OCI-LY1 (cell line): Measurements from ENCODE around the gene COL3A1.

ENCODE experiments used
- H2AFZ ChIP-seq: fragments of 200-600 bp; sonication (generic), shearing (Covaris generic); 2 replicates; pipeline ENCODE4 v1.6.0; 2014; ENCODE audit warnings: antibody characterized with exemption, mild to moderate bottlenecking, low read length
- H3F3A ChIP-seq: fragments of 200-600 bp; sonication (generic), shearing (Covaris generic); 2 replicates; pipeline ENCODE4 v1.6.0; 2014; ENCODE audit warnings: mild to moderate bottlenecking, antibody characterized with exemption, low read length, moderate library complexity; ENCODE audit not compliant: insufficient read depth
- H3K27ac ChIP-seq: fragments of 200-600 bp; sonication (generic); 2 replicates; pipeline ENCODE4 v1.5.1; 2014; ENCODE audit warnings: low read length, mixed run types, mild to moderate bottlenecking, low read depth; ENCODE audit not compliant: poor library complexity, severe bottlenecking
- H3K27me3 ChIP-seq: fragments of 200-600 bp; sonication (generic); 2 replicates; pipeline ENCODE4 v1.6.0; 2014; ENCODE audit warnings: antibody characterized with exemption, mild to moderate bottlenecking, low read length, moderate library complexity; ENCODE audit not compliant: insufficient read depth
- H3K36me3 ChIP-seq: fragments of 200-600 bp; sonication (generic); 2 replicates; pipeline ENCODE4 v1.6.1; 2014; ENCODE audit warnings: mild to moderate bottlenecking, antibody characterized with exemption, low read length, moderate library complexity, mixed read lengths; ENCODE audit not compliant: insufficient read depth
- H3K4me1 ChIP-seq: fragments of 200-600 bp; sonication (generic); 2 replicates; pipeline ENCODE4 v1.5.1; 2014; ENCODE audit warnings: mild to moderate bottlenecking, low read length, moderate library complexity; ENCODE audit not compliant: insufficient read depth, severe bottlenecking
- H3K4me2 ChIP-seq: fragments of 200-600 bp; sonication (generic), shearing (Covaris generic); 2 replicates; pipeline ENCODE4 v1.6.1; 2014; ENCODE audit warnings: low read length
- H3K4me3 ChIP-seq: fragments of 200-600 bp; sonication (generic); 2 replicates; pipeline ENCODE4 v1.5.1; 2014; ENCODE audit warnings: low read length, low read depth, mild to moderate bottlenecking, mixed read lengths; ENCODE audit not compliant: poor library complexity, severe bottlenecking
- H3K79me2 ChIP-seq: fragments of 200-600 bp; shearing (Covaris generic); 2 replicates; pipeline ENCODE4 v1.6.1; 2016; ENCODE audit warnings: mixed run types, low read length, mixed read lengths; ENCODE audit not compliant: insufficient read depth
- H3K9ac ChIP-seq: fragments of 200-600 bp; sonication (generic), shearing (Covaris generic); 2 replicates; pipeline ENCODE4 v1.6.1; 2014; ENCODE audit warnings: mild to moderate bottlenecking, low read length, mixed read lengths
- H3K9me2 ChIP-seq: fragments of 200-600 bp; sonication (generic), shearing (Covaris generic); 2 replicates; pipeline ENCODE4 v1.6.1; 2014; ENCODE audit warnings: low read depth, mild to moderate bottlenecking, low read length, mixed read lengths
- H3K9me3 ChIP-seq: fragments of 200-600 bp; shearing (Covaris generic); 2 replicates; pipeline ENCODE4 v1.6.1; 2014; ENCODE audit warnings: low read length, mixed read lengths
- H4K20me1 ChIP-seq: fragments of 200-600 bp; sonication (generic), shearing (Covaris generic); 2 replicates; pipeline ENCODE4 v1.6.0; 2016; ENCODE audit warnings: mild to moderate bottlenecking, low read length; ENCODE audit not compliant: insufficient read depth
- CTCF ChIP-seq: fragments of 200-600 bp; sonication (generic), shearing (Covaris generic); IDR thresholded peaks from 2 replicates; pipeline ENCODE4 v1.5.1; 2017; ENCODE audit warnings: mild to moderate bottlenecking, antibody characterized with exemption, low read length, moderate library complexity, mixed read lengths
- EZH2 ChIP-seq: fragments of 200-600 bp; sonication (generic), shearing (Covaris generic); IDR thresholded peaks from 2 replicates; pipeline ENCODE4 v1.8.0; 2017; ENCODE audit warnings: borderline replicate concordance, mixed run types, mild to moderate bottlenecking, antibody characterized with exemption, low read length, moderate library complexity, mixed read lengths

The COL3A1 gene

GRCh38 chr2:189048189-189048588 is 74.0 kb downstream of the COL3A1 start:
- Histone ChIP-seq H4K20me1 (no peaks in the 10 kb centered on the region), H3K9me3 (no peaks in the 10 kb centered on the region), H3K36me3 (no peaks in the 10 kb centered on the region), H3K27me3 (no peaks in the 10 kb centered on the region), H3K9me2 (no peaks in the 10 kb centered on the region), H2AFZ (no peak overlapping the region), H3F3A (no peaks in the 10 kb centered on the region), H3K27ac (no peak overlapping the region), H3K79me2 (no peaks in the 10 kb centered on the region), H3K4me1 (no peaks in the 10 kb centered on the region), H3K9ac (no peak overlapping the region), H3K4me2 (no peak overlapping the region), H3K4me3 (no peak overlapping the region)
- no peak for TF ChIP-seq EZH2
- no peak for TF ChIP-seq CTCF

GRCh38 chr2:189049709-189050164 is 75.6 kb downstream of the COL3A1 start:
- H3K36me3 ChIP-seq, result no peaks in the 10 kb centered on the region
- H3K9ac ChIP-seq, result no peak overlapping the region
- no peaks in the 10 kb centered on the region for H4K20me1 ChIP-seq
- no peaks in the 10 kb centered on the region for H3F3A ChIP-seq
- no peak overlapping the region for H3K4me2 ChIP-seq
- H3K4me1 ChIP-seq, result no peaks in the 10 kb centered on the region
- no peaks in the 10 kb centered on the region for H3K9me2 ChIP-seq
- no peak overlapping the region for H3K4me3 ChIP-seq
- no peak overlapping the region for H2AFZ ChIP-seq
- H3K9me3 ChIP-seq, result no peaks in the 10 kb centered on the region
- no peaks in the 10 kb centered on the region for H3K27me3 ChIP-seq
- no peak overlapping the region for H3K27ac ChIP-seq
- TF ChIP-seq CTCF (no peak), EZH2 (no peak)
- no peaks in the 10 kb centered on the region for H3K79me2 ChIP-seq

GRCh38 chr2:189050165-189050712 is 76.1 kb downstream of the COL3A1 start:
- Histone ChIP-seq H3K27me3 (no peaks in the 10 kb centered on the region), H3K4me1 (no peaks in the 10 kb centered on the region), H3K9me3 (no peaks in the 10 kb centered on the region), H2AFZ (no peak overlapping the region), H3F3A (no peaks in the 10 kb centered on the region), H3K4me2 (no peak overlapping the region), H3K9ac (no peak overlapping the region), H3K36me3 (no peaks in the 10 kb centered on the region), H3K79me2 (no peaks in the 10 kb centered on the region), H3K9me2 (no peaks in the 10 kb centered on the region), H3K4me3 (no peak overlapping the region), H4K20me1 (no peaks in the 10 kb centered on the region), H3K27ac (no peak overlapping the region)
- TF ChIP-seq CTCF, result no peak
- TF ChIP-seq EZH2, result no peak
